GM21723 (cell line): Measurements from ENCODE around the gene MACF1.

Source experiments
- ATAC-seq: cut with Tn5 transposase; IDR thresholded peaks from one replicate; pipeline ENCODE4 v1.9.1; 2021; ENCODE audit warnings: mild to moderate bottlenecking, moderate library complexity; ENCODE audit not compliant: unreplicated experiment

Gene MACF1

DNA sequence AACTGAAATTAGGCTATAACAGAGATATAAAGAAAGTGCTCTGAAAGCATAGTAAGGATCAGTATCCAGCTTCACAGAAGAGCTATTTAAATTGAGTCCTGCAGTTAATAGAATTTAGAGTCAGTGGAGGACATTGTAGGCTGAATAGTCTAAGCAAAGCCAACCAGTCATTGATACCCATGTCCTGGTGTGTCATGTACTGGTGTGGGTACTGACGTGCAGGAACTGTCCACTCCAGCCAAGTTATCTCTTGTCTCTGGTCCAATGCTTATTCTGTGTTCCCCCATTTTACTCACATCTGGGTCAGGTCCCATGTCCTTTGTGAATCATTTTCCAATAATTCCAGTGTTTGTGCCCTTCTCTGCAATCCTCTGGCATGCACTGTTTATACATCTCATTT lies 90.0 kb downstream of the MACF1 start:
- ATAC-seq: no peak

DNA sequence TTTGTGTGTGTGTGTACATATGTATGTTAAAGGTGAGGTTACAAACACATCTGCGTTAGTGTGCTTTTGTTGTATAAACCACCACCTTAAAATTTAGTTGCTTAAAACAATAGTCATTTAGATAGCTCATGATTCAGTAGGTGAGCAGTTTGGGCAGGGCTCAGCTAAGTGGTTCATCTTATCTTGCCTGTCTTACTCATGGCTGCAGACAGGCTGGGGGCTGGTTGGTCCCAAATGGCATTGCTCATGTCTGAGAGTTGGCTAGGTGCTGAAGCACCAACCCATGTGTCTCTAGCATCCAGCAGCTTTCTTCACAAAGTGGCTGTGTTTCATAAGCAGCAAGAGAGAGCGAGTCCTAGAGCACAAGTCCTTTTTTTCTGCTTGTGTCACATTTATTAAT lies 91.4 kb downstream of the MACF1 start:
- no peak for ATAC-seq

DNA sequence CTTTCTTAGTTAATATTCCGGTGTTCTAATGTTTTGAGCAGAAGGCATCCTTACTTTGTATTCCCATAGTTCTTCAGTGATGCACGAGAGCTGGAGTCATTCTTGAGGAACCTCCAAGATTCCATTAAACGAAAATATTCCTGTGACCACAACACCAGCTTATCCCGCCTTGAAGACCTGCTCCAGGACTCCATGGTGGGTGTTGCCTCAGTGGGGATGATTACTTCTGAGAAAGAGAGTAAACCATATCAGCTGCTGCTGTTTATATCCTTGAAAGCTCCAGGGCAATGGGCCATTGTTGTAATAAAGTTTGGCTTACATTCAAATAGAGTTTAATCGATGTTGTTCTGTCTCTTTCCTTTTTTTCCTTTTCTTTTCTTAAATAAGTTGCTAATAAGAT lies 93.1 kb downstream of the MACF1 start:
- ATAC-seq: no peak

DNA sequence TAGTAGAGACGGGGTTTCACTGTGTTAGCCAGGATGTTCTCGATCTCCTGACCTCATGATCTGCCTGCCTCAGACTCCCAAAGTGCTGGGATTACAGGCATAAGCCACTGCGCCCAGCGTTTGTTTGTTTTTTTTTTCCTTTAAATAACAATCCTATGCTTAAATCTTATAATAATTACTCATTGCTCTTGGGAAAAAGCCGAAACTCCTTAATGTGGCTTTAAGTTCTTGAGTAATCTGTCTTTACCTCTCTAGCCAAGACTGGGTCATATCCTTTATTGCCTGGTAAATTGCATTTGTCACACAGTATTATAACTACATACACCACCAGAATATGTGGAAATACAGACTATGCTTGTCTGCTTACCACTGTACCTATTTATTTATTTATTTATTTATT lies 97.1 kb downstream of the MACF1 start:
- no peak for ATAC-seq

DNA sequence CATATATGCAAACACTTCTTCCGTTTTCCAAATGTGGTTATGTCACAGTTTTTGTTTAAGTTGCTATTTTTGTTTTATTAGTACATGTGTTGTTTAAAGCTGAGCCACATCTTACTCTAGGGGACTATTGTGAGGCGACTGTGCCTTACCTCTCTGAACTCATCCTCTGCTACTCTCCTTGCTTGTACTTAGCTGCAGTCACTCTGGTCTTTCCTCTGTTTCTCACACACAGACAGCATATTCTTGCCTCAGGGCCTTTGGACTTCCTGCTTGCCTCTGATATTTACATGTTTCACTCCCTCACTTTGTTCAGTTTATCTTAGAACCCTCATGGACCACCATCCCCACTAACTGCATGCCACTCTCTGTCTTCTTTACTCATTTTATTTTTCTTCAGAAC lies 101.1 kb downstream of the MACF1 start:
- ATAC-seq: no peak

DNA sequence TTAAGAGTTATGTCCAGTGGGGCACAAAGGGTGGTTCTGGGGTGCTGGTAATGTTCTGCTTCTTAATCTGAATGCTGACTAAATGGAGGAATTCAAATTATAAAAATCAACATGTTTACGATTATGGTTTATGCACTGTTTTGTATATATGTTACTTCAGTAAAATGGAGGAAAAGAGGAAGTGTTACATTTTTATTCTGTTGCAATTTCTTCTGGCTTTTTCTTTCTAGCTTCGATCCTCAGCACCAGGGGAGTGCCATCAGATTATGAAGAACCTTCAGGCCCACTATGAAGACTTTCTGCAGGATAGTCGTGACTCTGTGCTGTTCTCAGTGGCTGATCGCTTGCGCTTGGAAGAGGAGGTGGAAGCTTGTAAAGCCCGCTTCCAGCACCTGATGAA lies 105.5 kb downstream of the MACF1 start:
- ATAC-seq: no peak

DNA sequence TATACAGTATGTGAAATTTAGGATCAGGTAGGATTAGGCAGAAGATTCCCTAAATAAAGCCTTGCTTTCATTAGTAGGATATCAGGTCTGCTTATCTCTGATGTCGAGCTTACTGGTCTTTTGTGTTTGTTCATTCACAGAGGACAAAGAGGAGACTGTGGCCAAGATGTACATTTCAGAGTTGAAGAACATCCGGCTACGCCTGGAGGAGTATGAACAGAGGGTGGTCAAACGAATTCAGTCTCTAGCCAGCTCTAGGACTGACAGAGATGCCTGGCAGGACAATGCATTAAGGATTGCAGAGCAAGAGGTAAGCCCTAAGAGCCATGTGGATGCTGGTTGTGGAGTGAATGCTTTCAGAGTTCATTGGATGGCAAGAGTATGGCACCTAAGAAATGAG lies 106.2 kb downstream of the MACF1 start:
- ATAC-seq: no peak

DNA sequence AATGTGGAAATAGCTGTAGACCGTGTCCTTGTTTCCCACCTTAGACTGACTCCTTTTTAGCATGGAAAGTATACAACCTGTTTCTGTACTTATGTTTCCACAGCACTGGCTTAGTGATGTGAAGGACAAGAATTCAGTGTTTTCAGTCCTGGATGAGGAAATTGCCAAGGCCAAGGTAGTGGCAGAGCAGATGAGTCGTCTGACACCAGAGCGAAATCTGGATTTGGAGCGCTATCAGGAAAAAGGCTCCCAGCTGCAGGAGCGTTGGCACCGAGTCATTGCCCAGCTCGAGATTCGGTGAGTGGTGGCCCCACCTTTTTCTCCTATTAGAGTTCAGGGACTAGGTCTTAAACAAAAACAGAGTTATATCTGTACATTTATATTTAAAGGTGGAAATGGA lies 112.6 kb downstream of the MACF1 start:
- no peak for ATAC-seq

DNA sequence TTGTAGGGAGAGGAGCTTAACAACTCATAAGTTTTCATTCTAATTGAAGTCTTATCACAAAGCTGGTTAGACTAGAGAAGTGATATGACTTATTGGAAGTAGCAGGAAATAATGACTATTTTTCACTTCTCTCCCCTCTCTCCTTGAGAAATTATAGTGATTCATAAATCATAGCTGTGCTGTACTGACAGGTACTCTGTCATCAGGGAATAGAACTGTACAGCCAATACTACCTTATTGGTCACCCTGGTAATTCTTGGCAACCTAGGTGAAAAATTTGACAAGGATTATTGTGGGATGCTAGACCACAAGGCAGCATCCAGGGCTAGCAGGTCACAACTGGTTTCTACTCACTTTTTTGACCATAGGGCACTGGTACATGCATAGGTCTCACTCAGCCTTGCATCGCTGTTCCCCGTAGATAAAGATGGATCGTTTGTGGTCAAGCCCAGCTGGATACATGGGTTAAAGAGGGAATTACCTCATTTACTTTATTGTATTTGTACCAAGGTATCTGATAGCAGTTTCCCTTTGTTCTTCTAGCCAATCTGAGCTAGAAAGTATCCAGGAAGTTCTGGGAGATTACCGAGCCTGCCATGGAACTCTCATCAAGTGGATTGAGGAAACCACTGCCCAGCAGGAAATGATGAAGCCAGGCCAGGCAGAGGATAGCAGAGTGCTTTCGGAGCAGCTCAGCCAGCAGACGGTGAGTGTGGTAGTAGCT lies 113.6 kb downstream of the MACF1 start:
- no peak for ATAC-seq

DNA sequence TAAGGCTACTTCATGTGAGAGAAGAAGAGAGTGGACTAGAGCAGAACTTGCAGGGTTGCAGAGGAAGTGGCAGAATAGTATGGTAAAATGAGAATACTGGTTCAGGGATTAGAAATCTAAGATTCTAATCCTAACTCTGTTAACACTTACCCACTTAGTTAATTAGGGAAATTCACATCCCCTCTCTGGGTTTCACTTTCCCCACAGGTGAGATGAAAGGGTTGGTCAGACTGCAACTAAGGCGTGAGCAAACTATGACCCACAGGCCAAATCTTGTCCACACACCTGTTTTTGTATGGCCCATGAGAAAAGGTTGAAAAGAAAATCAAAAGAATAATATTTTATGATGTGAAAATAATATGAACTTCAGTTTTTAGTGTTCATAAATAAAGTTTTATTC lies 117.5 kb downstream of the MACF1 start:
- ATAC-seq: no peak

DNA sequence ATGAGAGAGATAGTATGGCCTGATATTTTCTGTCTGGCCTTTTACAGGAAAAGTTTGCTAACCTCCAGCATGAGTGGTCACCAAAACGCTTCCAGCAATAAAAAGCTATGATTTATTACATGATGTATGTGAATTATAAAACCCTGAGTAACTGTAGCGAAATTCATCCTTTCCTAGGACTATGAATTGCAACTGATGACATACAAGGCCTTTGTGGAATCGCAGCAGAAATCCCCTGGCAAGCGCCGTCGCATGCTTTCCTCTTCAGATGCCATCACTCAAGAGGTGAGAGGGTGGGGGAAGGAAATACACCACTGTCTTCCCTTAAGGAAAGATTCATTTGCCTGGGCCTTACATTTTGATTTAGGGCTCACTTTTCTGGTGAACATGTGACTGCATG lies 117.9 kb downstream of the MACF1 start:
- ATAC-seq: no peak

DNA sequence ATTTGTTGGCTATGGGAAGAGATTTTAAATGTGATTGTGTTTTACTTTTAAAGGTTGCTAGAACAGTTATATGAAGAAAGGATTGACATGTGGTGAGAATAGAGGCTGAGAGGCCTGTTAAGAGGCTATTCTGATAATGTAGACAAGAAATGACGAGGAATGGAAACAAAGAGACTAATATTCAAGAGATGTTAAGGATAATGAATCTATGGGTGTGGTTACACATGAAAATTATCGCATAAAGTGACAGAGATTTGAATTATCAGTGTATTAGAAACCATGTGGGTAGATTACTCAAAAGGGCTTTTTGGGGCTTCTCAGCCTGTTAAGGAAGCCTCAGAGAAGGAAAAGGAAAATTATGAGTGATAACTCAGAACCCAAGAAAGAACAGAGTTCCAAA lies 120.4 kb downstream of the MACF1 start:
- ATAC-seq: no peak

DNA sequence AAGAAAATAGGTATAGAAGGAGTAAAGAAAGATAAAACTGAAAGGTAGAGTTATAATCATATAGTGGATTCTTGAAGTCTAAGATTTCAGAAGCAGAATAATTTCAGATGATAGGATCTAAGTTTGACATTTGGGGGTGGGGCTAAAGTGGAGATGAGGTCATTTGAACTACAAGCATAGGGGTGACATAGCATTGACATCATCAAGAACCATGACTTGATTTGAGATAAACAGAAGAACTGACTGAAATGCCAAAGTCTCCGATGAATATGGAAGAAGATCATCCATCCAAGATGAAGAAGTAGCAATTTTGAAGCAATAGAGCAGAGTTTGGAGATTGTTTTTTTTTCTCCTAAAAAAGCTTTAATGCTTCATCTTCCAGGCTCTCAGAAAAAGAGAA lies 122.3 kb downstream of the MACF1 start:
- ATAC-seq: no peak

DNA sequence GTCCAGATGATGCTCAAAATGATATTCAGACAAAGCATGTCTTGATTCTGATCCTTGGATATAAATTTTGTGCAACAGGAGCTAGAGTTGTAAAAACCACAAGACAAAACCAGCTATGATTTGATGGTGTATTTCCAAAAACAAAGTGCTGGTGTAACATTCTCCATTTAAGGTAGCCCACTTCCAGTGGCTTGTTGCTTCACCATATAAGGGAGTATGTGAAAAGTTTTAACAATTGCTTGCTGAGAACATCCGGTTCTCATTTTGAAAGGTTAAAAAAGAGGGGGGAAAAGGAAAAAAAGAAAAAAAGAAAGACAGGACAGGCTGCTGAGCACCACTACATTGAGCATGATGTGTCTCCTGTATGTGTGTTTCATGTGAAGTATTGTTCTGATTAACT lies 123.6 kb downstream of the MACF1 start:
- no peak for ATAC-seq

DNA sequence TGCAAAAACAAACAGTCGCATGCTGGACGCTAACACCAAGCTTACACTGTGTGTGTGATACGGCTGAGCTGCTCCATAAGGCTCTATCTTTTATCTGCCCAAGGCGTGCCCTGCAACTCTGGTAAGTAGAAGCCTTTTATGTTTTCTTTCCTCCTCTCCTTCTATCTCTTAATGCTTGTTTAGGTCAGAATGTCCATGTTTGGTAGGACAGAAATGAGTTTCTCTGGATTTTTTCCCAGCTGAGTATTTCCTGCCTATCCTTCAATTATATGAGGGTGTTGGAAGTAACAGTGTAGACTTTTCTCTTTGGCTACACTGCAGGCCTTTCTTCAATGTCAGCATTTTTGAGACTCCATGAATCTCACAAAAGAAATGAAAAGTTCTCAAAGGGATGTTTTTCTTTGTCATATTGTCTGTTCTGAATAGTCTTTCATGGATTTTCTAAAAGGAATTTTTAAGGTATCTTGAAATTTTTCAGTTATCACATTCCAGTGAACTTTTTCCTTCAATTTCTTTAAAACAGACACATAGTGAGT lies 124.2 kb downstream of the MACF1 start:
- no peak for ATAC-seq

DNA sequence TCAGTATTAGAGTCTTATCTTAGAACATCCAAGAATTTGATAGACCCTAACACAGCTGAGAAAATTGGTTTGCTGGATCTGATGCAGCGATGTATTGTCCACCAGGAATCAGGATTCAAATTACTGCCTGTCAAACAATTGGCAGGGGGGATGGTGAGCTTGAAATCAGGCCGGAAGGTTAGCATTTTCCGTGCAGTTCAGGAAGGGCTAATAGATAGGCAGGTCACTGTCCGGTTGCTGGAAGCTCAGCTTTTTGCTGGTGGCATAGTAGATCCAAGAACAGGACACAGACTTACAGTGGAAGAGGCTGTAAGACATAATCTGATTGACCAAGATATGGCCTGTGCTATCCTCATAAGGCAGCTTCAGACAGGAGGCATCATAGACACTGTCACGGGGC lies 127.2 kb downstream of the MACF1 start:
- ATAC-seq: no peak

DNA sequence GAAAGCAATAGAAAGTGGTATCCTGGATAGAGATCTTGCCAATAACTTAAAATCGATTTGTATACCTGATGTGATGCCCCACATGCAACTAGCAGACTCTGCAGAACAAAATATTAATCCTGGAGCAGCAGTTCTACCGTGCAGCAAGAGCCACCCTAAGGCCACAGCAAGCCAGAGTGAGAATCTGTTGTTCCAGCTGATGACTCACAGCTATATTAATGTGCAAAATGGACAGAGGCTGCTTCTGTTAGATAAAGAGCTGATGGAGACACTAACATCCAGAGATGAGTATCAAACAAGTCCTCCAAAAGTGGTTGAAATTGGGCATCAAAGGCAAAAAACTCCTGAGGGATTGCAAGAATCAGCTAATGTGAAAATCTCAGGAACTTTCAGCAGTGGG lies 127.8 kb downstream of the MACF1 start:
- no peak for ATAC-seq

DNA sequence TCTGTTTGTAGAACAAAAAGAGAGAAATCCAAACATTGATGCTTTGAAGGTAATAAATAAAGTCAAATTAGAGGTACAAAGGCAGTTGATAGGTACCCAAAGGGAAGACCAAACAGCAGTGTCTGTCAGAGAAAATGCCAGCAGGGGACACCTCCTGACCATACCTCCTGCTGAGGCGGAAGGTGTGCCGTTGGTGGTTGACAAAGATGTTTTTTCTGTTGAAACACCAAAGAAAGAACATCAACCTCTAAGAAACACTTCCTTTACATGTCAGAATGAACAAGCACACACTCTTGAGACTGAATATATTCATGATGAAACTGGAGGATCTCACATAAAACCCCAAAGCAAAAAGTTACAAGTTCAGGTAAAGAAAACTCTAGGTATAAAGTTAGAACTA lies 128.3 kb downstream of the MACF1 start:
- no peak for ATAC-seq

DNA sequence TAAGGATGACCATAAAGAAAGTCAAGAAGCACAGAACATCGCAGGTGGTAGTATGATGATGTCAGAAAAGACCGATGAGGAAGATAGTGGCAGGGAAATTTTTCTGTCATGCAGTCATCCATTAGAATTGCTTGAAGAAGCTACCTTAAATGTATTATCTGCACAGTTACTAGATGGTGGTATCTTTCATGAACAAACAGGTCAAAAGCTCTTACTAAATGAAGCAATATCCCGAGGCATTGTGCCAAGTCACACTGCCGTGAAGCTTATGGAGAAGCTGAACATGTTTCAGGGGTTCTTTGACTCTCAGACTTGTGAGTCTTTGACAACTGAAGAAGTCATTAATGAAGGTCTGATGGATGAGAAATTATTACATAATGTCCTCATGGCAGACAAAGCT lies 128.8 kb downstream of the MACF1 start:
- no peak for ATAC-seq

DNA sequence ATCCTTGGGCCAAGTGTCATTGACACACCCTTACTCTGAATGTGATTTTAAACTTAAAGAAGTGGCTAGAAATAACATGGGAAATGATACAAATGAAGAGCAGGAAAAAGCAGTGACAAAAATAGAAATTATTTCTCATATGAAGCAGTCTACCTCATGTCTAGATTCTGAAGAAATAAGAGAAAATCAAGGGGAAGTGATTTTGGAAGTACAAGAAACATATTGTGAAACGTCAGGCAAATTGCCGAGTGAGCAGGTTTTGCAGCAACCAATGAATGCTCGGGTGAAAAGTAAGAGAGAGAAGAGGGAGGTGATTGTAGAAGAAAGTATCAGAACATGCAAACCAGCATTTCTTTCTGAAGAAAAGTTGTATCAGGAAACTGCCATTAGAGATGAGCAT lies 130.7 kb downstream of the MACF1 start:
- ATAC-seq: no peak

DNA sequence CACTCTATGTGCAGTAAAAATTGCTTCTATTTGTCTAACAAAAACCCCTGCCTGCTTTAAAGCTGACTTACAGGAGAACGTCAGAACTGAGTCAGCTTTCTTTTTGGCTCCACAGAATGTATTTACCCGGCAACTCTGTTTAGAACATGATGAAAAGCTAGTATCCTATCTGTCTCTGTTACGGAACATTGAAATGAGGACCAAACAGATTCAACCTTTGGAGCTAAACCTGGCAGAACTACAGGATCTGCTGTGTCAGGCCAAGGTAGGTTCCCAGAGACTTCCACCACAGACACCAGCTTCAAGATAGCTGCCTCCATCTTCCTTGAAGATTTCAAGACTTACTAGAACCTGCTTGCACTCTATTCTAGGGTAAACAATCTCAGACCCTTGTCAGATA lies 132.6 kb downstream of the MACF1 start:
- ATAC-seq: no peak

DNA sequence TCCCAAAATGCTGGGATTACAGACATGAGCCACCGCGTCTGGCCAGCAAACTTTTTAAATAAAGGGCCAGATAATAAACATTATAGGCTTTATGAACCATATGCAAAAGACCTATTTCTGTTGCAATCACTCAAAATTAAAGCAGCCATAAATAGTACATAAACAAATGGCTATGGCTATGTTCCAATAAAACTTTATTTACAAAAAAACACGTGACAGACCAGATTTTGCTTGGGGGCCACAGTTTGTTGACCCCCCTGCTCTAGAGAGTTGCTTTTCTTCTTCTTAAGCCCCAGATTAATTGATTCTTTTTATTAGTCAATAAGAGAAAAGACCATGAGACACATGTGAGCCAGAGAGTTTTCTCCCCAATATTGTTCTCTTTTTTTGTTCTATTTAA lies 138.3 kb downstream of the MACF1 start:
- no peak for ATAC-seq
